Liver (tissue), 3 donors: ENCODE data around the gene ARPC5.

ENCODE experiments used
- EGR1 ChIP-seq, 2 donors: IDR thresholded peaks; 2 replicates each; pipeline ENCODE4 v1.6.1; 2016 to 2018; ENCODE audit warnings: antibody characterized with exemption in 2 of 2, low read depth in 2 of 2
- RAD21 ChIP-seq, 2 donors: IDR thresholded peaks; 2 replicates each; pipeline ENCODE4 v1.6.1; 2016; ENCODE audit warnings: antibody characterized with exemption in 2 of 2, mild to moderate bottlenecking in 2 of 2
- SP1 ChIP-seq: IDR thresholded peaks from 2 replicates; pipeline ENCODE4 v1.6.1; 2018; ENCODE audit warnings: antibody characterized with exemption, mild to moderate bottlenecking
- TAF1 ChIP-seq: conservative IDR thresholded peaks from 2 replicates; pipeline ENCODE4 v1.6.1; 2016; ENCODE audit warnings: antibody characterized with exemption, mild to moderate bottlenecking
- YY1 ChIP-seq: IDR thresholded peaks from 2 replicates; pipeline ENCODE4 v1.6.1; 2016; ENCODE audit warnings: antibody characterized with exemption, mild to moderate bottlenecking
- TF ChIP-seq, protein P1 (sequence below): fragments of 150-350 bp; IDR thresholded peaks from 2 replicates; pipeline ENCODE4 v1.5.1; 2017; ENCODE audit warnings: improper control_type of control experiment, low read depth, low read length; ENCODE audit not compliant: missing input control
- TF ChIP-seq, protein P2 (sequence below): IDR thresholded peaks from 2 replicates; pipeline ENCODE4 v1.6.1; 2016; ENCODE audit warnings: antibody characterized with exemption, mild to moderate bottlenecking
- TF ChIP-seq, protein P3 (sequence below): IDR thresholded peaks from 2 replicates; pipeline ENCODE4 v1.6.1; 2016; ENCODE audit warnings: antibody characterized with exemption
- TF ChIP-seq, protein P4 (sequence below): IDR thresholded peaks from 2 replicates; pipeline ENCODE4 v1.6.1; 2016; ENCODE audit warnings: antibody characterized with exemption
- donor health status: healthy.
- donor health status: healthy.

DNA sequence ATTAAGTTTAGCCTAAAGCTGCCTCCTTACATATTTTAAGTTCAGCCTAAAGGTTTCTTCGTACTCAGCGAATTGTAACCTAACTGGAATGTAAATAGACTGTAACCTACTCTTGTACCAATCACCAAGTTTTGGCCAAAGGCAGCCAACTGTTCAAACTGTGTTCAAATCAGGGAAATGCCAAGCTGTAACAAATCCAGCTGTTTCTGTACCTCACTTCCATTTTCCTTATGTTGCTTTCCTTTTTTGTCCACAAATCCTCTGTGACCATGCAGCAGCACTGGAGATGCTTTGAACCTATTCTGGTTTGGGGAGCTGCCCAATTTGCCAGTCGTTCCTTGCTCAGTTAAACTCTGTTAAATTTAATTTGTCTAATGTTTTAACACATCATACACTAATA is 20.8 kb upstream of the ARPC5 start:
- TF ChIP-seq, protein P1, sequence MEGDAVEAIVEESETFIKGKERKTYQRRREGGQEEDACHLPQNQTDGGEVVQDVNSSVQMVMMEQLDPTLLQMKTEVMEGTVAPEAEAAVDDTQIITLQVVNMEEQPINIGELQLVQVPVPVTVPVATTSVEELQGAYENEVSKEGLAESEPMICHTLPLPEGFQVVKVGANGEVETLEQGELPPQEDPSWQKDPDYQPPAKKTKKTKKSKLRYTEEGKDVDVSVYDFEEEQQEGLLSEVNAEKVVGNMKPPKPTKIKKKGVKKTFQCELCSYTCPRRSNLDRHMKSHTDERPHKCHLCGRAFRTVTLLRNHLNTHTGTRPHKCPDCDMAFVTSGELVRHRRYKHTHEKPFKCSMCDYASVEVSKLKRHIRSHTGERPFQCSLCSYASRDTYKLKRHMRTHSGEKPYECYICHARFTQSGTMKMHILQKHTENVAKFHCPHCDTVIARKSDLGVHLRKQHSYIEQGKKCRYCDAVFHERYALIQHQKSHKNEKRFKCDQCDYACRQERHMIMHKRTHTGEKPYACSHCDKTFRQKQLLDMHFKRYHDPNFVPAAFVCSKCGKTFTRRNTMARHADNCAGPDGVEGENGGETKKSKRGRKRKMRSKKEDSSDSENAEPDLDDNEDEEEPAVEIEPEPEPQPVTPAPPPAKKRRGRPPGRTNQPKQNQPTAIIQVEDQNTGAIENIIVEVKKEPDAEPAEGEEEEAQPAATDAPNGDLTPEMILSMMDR = no peak
- no peak for TF ChIP-seq TAF1
- TF ChIP-seq RAD21 (IDR thresholded peaks at IDR 0.05) = no peak
- no peak for TF ChIP-seq SP1
- TF ChIP-seq, protein P2, sequence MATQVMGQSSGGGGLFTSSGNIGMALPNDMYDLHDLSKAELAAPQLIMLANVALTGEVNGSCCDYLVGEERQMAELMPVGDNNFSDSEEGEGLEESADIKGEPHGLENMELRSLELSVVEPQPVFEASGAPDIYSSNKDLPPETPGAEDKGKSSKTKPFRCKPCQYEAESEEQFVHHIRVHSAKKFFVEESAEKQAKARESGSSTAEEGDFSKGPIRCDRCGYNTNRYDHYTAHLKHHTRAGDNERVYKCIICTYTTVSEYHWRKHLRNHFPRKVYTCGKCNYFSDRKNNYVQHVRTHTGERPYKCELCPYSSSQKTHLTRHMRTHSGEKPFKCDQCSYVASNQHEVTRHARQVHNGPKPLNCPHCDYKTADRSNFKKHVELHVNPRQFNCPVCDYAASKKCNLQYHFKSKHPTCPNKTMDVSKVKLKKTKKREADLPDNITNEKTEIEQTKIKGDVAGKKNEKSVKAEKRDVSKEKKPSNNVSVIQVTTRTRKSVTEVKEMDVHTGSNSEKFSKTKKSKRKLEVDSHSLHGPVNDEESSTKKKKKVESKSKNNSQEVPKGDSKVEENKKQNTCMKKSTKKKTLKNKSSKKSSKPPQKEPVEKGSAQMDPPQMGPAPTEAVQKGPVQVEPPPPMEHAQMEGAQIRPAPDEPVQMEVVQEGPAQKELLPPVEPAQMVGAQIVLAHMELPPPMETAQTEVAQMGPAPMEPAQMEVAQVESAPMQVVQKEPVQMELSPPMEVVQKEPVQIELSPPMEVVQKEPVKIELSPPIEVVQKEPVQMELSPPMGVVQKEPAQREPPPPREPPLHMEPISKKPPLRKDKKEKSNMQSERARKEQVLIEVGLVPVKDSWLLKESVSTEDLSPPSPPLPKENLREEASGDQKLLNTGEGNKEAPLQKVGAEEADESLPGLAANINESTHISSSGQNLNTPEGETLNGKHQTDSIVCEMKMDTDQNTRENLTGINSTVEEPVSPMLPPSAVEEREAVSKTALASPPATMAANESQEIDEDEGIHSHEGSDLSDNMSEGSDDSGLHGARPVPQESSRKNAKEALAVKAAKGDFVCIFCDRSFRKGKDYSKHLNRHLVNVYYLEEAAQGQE = no peak
- TF ChIP-seq, protein P3, sequence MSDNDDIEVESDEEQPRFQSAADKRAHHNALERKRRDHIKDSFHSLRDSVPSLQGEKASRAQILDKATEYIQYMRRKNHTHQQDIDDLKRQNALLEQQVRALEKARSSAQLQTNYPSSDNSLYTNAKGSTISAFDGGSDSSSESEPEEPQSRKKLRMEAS = no peak
- TF ChIP-seq YY1 = no peak
- TF ChIP-seq EGR1 (IDR thresholded peaks at IDR 0.05; ENCODE audit: low read depth in 2 of 2) = no peak
- TF ChIP-seq, protein P4, sequence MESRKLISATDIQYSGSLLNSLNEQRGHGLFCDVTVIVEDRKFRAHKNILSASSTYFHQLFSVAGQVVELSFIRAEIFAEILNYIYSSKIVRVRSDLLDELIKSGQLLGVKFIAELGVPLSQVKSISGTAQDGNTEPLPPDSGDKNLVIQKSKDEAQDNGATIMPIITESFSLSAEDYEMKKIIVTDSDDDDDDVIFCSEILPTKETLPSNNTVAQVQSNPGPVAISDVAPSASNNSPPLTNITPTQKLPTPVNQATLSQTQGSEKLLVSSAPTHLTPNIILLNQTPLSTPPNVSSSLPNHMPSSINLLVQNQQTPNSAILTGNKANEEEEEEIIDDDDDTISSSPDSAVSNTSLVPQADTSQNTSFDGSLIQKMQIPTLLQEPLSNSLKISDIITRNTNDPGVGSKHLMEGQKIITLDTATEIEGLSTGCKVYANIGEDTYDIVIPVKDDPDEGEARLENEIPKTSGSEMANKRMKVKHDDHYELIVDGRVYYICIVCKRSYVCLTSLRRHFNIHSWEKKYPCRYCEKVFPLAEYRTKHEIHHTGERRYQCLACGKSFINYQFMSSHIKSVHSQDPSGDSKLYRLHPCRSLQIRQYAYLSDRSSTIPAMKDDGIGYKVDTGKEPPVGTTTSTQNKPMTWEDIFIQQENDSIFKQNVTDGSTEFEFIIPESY = no peak
